H1 (cell line): ENCODE results near the gene PAX5. TPM values are rescaled to one million over a fixed set of nuclear protein-coding genes. Genes with fewer than 3 reads are reported as not detected.

Experiments
- ASH2L ChIP-seq: fragments of 200-600, 300-600 bp; sonication (generic); IDR thresholded peaks from one replicate; pipeline ENCODE4 v1.7.1; 2017; ENCODE audit warnings: low read length
- EGR1 ChIP-seq: IDR thresholded peaks from 2 replicates; pipeline ENCODE4 v1.6.1; 2011; ENCODE audit warnings: low read depth, low read length, borderline replicate concordance
- EP300 ChIP-seq, 2 experiments: IDR thresholded peaks; 1 replicate in 1 of 2; 2 replicates in 1 of 2; pipeline ENCODE4 v1.6.1; 2011 to 2012; ENCODE audit warnings: low read depth in 2 of 2, low read length in 2 of 2, mild to moderate bottlenecking in 2 of 2, borderline replicate concordance in 1 of 2, inconsistent platforms in 1 of 2, moderate library complexity in 1 of 2
- RFX5 ChIP-seq: IDR thresholded peaks from 2 replicates; pipeline ENCODE4 v1.6.1; 2011; ENCODE audit warnings: low read depth, low read length, improper control_type of control experiment, borderline replicate concordance
- SIX5 ChIP-seq: IDR thresholded peaks from 2 replicates; pipeline ENCODE4 v1.6.1; 2011; ENCODE audit warnings: mild to moderate bottlenecking, low read depth, low read length
- polyA plus RNA-seq, 7 experiments: library from polyadenylated mRNA; depleted of rRNA in 3 of 7; stranded (reverse) in 5 of 7; unstranded in 2 of 7; fragments of >200 nt in 5 of 7; fragments of 200-250 nt in 2 of 7; gene quantifications; 1 replicate in 5 of 7; 2 replicates in 1 of 7; 4 replicates in 1 of 7; pipeline versions ENCODE4 v1.2.1 to v1.2.3, GENCODE V29; 2011 to 2013; ENCODE audit warnings: missing spikeins in 2 of 7, mixed read lengths in 2 of 7
- total RNA-seq: library from RNA; stranded (reverse); fragmentation: NEBNext Ultra II Directional; extraction: Animal tissue kit (Norgen Biotek cat#: 25700); gene quantifications from 2 replicates; pipeline ENCODE4 v1.2.1, GENCODE V29; 2021
- TF ChIP-seq, protein P1 (sequence below): fragments of 300-600 bp; sonication (generic); IDR thresholded peaks from 2 replicates; pipeline ENCODE4 v1.7.1; 2012; ENCODE audit warnings: low read length, moderate library complexity, mild to moderate bottlenecking, inconsistent platforms; ENCODE audit not compliant: insufficient replicate concordance

PAX5 gene
- total and polyA plus RNA-seq, 2 of the 8 experiments (the other 6 are each of a cell fraction or from before 2014, with no cell fraction given), result 0.29 to 0.43 TPM

DNA sequence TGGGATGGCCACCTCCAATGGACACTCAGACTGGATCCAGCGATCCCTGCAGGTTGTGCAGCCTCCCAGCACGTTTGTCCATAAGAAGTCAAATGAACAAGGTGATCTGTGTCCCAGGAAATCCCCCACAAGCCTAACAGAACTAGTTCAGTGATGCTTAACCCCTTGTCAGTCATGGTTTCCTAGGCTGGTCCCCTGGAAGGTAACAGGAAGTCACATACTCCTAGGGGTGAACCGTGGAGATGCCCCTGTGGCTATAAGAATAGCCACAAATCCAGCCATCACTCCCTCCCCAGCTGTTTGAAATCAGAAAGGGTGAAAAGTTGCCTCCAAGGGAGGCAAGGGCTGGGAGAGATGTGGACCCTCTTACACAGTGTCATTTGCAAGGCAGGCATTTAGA lies 22.5 kb downstream of the PAX5 start (continued):
- TF ChIP-seq SIX5, result no peak
- TF ChIP-seq EGR1, result no peak
- TF ChIP-seq, protein P1, sequence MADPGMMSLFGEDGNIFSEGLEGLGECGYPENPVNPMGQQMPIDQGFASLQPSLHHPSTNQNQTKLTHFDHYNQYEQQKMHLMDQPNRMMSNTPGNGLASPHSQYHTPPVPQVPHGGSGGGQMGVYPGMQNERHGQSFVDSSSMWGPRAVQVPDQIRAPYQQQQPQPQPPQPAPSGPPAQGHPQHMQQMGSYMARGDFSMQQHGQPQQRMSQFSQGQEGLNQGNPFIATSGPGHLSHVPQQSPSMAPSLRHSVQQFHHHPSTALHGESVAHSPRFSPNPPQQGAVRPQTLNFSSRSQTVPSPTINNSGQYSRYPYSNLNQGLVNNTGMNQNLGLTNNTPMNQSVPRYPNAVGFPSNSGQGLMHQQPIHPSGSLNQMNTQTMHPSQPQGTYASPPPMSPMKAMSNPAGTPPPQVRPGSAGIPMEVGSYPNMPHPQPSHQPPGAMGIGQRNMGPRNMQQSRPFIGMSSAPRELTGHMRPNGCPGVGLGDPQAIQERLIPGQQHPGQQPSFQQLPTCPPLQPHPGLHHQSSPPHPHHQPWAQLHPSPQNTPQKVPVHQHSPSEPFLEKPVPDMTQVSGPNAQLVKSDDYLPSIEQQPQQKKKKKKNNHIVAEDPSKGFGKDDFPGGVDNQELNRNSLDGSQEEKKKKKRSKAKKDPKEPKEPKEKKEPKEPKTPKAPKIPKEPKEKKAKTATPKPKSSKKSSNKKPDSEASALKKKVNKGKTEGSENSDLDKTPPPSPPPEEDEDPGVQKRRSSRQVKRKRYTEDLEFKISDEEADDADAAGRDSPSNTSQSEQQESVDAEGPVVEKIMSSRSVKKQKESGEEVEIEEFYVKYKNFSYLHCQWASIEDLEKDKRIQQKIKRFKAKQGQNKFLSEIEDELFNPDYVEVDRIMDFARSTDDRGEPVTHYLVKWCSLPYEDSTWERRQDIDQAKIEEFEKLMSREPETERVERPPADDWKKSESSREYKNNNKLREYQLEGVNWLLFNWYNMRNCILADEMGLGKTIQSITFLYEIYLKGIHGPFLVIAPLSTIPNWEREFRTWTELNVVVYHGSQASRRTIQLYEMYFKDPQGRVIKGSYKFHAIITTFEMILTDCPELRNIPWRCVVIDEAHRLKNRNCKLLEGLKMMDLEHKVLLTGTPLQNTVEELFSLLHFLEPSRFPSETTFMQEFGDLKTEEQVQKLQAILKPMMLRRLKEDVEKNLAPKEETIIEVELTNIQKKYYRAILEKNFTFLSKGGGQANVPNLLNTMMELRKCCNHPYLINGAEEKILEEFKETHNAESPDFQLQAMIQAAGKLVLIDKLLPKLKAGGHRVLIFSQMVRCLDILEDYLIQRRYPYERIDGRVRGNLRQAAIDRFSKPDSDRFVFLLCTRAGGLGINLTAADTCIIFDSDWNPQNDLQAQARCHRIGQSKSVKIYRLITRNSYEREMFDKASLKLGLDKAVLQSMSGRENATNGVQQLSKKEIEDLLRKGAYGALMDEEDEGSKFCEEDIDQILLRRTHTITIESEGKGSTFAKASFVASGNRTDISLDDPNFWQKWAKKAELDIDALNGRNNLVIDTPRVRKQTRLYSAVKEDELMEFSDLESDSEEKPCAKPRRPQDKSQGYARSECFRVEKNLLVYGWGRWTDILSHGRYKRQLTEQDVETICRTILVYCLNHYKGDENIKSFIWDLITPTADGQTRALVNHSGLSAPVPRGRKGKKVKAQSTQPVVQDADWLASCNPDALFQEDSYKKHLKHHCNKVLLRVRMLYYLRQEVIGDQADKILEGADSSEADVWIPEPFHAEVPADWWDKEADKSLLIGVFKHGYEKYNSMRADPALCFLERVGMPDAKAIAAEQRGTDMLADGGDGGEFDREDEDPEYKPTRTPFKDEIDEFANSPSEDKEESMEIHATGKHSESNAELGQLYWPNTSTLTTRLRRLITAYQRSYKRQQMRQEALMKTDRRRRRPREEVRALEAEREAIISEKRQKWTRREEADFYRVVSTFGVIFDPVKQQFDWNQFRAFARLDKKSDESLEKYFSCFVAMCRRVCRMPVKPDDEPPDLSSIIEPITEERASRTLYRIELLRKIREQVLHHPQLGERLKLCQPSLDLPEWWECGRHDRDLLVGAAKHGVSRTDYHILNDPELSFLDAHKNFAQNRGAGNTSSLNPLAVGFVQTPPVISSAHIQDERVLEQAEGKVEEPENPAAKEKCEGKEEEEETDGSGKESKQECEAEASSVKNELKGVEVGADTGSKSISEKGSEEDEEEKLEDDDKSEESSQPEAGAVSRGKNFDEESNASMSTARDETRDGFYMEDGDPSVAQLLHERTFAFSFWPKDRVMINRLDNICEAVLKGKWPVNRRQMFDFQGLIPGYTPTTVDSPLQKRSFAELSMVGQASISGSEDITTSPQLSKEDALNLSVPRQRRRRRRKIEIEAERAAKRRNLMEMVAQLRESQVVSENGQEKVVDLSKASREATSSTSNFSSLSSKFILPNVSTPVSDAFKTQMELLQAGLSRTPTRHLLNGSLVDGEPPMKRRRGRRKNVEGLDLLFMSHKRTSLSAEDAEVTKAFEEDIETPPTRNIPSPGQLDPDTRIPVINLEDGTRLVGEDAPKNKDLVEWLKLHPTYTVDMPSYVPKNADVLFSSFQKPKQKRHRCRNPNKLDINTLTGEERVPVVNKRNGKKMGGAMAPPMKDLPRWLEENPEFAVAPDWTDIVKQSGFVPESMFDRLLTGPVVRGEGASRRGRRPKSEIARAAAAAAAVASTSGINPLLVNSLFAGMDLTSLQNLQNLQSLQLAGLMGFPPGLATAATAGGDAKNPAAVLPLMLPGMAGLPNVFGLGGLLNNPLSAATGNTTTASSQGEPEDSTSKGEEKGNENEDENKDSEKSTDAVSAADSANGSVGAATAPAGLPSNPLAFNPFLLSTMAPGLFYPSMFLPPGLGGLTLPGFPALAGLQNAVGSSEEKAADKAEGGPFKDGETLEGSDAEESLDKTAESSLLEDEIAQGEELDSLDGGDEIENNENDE, result no peak
- TF ChIP-seq ASH2L, result no peak
- TF ChIP-seq EP300 (IDR thresholded peaks at IDR 0.05; ENCODE audit: borderline replicate concordance in 1 of 2, low read depth in 2 of 2, low read length in 2 of 2), result no peak
- TF ChIP-seq RFX5, result no peak
